Adipose tissue (tissue), 3 donors: ENCODE measurements around the gene RDH5. TPM values are rescaled to one million over a fixed set of nuclear protein-coding genes. Genes with fewer than 3 reads are reported as not detected.

Experiments
- H3K27ac ChIP-seq: one replicate; pipeline ENCODE4 v1.5.1; 2013; ENCODE audit warnings: low read depth, low read length
- WGBS, 3 donors: extraction: QIAGEN DNeasy Blood & Tissue Kit; methylation state at CpG; one replicate each; pipeline ENCODE4 v1.1.7; 2013; 5-methylcytosine and 5-hydroxymethylcytosine counted together
- polyA plus RNA-seq, 3 donors: library from polyadenylated mRNA; stranded (reverse); fragments of 200-250 nt; gene quantifications; one replicate each; pipeline ENCODE4 v1.2.3, GENCODE V29; 2013
- donor health status: healthy with polysubstance abuse.
- donor health status: Bipolar disorder and iron deficiency.
- donor health status: healthy.

The RDH5 gene
- polyA plus RNA-seq, 3 donors: 9.1 to 172 (median 48.9) TPM

DNA sequence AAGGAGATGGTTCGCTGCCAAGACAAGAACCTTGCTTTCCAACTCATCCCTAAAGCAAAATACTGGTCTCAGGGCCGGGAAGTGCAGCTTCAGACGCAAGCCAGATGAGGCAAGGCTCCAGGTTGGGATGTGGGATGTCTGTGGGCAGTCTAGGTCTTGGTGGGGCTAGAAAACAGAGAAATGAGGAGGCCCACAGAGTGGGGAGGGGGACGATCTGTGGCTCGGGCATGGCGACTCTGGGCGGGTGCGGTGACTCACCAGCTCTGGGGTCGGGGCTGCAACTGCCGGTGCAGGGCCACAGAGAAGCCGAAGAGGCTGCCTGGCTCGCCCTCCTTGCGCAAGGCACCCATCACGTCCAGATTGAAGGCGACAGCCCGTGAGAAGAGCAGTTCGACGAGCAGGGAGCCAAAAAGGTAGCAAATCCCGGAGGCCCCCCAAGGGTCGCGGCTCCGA lies 12.9 kb upstream of the RDH5 start:
- WGBS, 3 donors: 8 to 12% (median 9%) methylated on average over 19 to 22 of the region's 22 CpGs
- no peak overlapping the region for H3K27ac ChIP-seq

DNA sequence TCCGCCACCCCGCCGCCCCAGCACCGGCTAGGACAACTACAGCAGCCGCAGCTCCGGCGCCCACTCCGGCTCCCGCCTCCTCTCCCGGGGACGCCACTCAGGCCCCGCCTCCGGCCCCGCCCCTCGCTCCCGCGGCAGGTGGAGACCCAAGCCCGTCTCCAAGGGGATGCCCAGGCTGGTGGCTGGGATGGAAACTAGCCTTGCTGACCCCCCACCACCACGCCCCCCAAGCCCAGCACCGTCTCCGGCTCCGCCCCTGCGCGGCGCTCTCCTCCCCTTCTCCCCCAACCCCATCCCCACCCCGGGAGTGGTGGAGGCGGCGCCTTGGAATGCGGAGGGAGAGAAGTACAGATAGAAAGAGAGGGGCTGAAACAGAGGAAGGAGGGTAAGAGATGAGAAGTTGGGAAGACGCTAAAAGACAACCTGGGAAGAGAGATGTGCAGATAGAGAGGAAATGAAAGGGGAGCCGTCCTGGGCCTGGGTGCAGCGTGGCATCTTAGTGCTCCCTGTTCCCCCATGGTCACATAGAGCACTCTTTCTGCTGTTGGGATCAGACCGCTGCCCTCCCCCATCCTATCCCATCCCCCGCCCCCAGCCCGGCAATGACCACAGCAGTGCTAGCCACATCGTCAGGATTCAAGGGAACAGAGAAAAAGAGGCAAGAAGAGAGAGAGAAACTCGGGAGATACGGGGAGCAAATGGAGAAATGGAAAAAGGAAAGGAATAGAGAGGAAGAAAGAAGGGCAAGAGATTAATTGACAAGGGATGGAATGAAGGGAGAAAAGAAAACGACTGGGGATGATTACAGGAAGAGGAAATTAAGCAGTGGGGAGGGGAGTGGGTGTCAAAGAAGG lies 12.1 kb upstream of the RDH5 start, which contains the start of gene ITGA7:
Gene ITGA7, minus strand, starts transcription at position 64 of the 854 bp plus-strand sequence. CDS start 222 bp downstream, outside the sequence.
- H3K27ac ChIP-seq: no peak within 1 kb of the TSS
- whole genome bisulfite sequencing, 3 donors: 1 to 2% (median 1%) methylated on average over 29 to 39 of the region's 39 CpGs

DNA sequence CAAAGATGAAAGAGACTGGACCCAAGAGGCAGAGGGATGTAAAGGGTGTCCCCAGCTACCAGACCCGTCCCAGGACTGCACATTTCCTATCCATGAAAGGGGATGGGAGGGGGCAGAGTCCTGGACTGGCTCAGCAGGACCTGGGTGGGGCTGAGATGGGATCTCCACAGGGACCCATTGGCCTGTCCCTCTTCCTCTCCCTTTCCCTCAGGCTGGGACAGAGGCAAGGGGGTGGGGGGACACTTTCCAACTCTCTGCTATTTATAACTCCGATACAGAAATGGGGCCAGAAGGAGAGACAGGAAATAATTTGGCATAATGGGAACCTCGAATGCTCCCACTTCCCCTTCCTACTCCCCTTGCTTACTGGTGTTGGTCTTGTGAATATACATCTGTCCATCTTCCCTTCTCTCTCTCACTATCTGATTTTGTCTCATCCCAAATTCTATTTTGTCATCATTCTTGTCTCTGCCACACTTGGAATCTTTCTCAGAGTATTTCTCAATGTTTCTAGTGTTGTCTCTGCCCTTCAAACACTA lies 11.4 kb upstream of the RDH5 start:
- H3K27ac ChIP-seq: no peak overlapping the region

GRCh38 chr12:55711786-55712553 lies 8.2 kb upstream of the RDH5 start:
- WGBS, 3 donors: 40 to 70% (median 64%) methylated on average over 4 of the region's 4 CpGs

More for the DNA sequence above, 11.4 kb upstream of the RDH5 start:
- 3 to 24% (median 5%) methylated on average over 3 of the region's 3 CpGs for WGBS, 3 donors

DNA sequence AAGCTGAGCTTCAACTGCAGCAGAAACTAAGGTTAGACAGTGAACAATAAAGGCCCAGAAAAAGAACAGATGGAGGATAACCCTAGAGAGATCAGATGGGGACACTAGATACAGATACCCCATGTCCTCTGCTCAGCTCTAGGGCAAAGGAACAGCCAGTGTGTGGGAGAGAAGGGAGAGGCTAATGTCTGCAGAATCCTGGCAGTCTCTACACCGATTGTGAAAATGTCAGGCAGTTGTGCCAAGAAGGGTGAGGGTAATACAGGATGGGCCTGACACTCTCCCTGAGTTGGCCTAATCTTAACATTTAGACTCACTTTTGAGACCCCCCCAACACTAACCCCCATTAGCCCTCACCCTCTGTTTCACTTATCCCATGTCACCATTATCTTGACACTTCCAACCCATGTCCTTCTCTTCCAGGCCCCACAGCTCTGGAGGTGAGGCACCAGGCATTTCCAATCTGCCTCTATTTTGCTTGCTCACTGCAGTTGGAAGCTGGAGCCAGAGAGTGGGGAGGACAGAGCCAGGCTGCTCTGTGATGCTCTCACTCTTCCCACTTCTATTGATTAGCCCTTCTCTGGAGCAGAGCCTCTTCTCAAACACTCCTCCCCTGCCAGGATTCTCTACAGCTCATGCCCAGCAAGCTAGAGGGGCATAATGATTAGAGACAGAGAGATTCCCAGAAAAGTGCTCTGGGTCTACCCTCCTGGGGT lies 7.3 kb upstream of the RDH5 start:
- WGBS, 3 donors: 40 to 45% (median 41%) methylated on average over 1 of the region's 1 CpG
- H3K27ac ChIP-seq: no peak overlapping the region

More at GRCh38 chr12:55711786-55712553, 8.2 kb upstream of the RDH5 start:
- peak overlapping the region; percentile 64 for H3K27ac ChIP-seq

GRCh38 chr12:55713721-55714120 lies 6.5 kb upstream of the RDH5 start:
- 64 to 75% (median 68%) methylated on average over 2 of the region's 2 CpGs for WGBS, 3 donors
- H3K27ac ChIP-seq: no peak overlapping the region

- 56 to 71% (median 64%) methylated on average over 7 of the region's 7 CpGs for whole genome bisulfite sequencing, 3 donors
- H3K27ac ChIP-seq: peak overlapping the region; percentile 40
Observed at GRCh38 chr12:55715169-55715764, 4.9 kb upstream of the RDH5 start.

DNA sequence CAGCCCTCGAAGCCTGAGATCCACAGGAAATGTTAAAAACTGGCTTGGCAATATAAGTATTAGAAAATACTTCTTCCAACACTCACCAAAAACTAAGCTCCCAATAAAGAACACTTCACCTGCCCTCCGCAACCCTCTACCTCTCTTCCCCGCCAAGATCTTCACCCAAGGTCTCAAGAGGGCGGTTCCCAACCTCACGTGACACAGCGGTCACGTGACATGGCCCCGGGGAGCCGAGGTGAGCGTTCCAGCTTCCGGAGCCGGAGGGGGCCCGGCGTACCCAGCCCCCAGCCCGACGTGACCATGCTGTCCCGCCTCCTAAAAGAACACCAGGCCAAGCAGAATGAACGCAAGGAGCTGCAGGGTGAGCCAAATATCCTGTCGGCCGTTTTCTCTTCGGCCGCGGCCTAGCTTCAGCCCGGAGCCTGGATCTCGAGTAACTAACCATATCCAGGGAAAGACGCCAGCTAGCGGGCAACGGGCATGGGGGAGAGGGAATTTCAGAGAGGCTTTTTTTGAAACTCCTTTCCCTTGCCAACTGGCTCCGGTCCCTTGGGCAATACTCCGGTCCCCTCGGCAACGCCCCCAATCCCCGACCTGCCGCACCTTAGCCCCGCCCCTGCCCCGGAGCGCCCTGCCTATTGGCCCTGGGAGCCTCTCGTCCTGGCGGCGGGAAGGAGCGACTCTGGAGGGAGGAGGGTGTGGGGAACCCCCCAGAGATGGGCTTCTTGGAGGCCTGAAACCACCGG lies 4.2 kb upstream of the RDH5 start, which contains the start of gene BLOC1S1:
Gene BLOC1S1, plus strand, starts transcription at position 214 of the 749 bp plus-strand sequence. Its CDS starts 6 bp downstream, at position 220.
- 0 to 1% (median 0%) methylated on average over 39 to 42 of the region's 42 CpGs for WGBS, 3 donors
- peak within 1 kb of the TSS; percentile 57 for H3K27ac ChIP-seq

GRCh38 chr12:55716582-55716957 lies 3.6 kb upstream of the RDH5 start:
- 2 to 5% (median 4%) methylated on average over 13 of the region's 13 CpGs for WGBS, 3 donors
- peak overlapping the region; percentile 57 for H3K27ac ChIP-seq

DNA sequence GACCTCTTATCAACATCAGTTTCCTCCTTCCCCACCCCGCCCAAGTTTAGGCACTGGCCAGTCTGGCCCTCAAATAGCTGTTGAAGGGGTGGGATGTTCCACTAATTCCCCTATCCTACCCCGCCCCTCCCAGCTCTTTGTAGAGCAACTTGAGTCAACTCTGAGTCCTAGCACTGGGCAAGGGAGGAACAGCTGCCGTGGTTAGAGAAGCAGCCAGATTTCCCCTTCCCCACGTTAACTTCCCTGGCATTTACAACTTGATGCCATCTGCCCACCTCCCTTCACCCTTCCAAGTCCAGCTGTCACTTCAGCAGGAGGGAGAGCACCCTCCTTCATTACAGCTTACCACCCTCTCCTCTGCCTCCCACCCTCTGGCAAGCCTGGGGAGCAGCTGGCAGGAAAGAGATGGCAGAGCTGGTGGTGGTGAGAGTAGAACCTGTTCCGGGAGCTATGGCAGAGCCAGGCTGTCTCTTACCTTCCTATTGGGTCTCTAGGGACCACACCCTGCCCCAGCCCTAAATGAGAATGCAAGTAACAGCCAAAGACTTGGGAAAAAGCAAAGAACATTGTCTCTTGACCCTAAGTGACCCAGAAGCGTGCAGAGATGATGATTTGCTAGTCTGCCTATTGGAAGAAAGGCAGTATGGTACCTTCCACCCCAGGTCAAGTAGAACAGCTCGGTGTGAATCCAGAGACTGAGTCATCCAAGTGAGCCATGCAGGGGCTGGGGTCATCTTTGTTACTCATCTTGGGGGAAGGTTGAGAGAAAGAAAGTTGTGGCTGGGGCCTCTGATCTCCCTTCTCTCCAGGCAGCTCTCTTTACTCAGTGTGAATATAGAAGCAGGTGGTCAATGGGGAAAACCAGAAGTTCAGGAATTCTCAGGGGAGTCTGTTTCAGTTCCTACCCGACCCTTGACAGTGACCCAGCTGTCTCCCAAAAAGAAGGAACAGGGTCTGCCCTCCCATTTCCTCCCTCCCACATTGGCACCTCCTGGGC lies 2.9 kb upstream of the RDH5 start:
- H3K27ac ChIP-seq: peak overlapping the region; percentile 57
- WGBS, 3 donors: 32 to 54% (median 40%) methylated on average over 8 of the region's 8 CpGs

DNA sequence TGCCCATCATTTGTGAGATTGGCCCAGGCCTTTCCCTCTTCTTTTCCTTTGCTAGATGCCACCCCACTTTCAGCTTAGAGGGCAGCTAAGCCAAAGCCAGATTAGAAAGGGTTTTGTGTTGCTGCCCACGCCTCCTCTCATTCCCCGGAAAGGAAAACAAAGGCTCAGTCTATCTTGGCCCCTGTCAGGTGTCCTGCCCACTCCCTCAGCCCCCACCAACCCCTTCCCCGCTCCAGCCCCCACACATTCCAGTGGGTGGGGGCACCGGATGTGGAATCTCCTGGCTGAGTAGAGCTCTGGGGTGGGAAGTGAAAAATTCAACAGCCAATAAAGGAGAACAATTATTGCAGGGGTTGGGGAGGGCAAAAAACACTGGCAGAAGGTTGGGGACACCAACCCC lies 2.2 kb upstream of the RDH5 start:
- WGBS, 3 donors: 46 to 61% (median 48%) methylated on average over 4 of the region's 4 CpGs
- no peak overlapping the region for H3K27ac ChIP-seq

- no peak overlapping the region for H3K27ac ChIP-seq
- 56 to 64% (median 63%) methylated on average over 4 of the region's 4 CpGs for WGBS, 3 donors
Observed at GRCh38 chr12:55718624-55719275, 1.4 kb upstream of the RDH5 start.

- 68 to 79% (median 70%) methylated on average over 7 of the region's 7 CpGs for WGBS, 3 donors
- no peak overlapping the region for H3K27ac ChIP-seq
Observed at GRCh38 chr12:55719371-55719770, 822 bp upstream of the RDH5 start.

DNA sequence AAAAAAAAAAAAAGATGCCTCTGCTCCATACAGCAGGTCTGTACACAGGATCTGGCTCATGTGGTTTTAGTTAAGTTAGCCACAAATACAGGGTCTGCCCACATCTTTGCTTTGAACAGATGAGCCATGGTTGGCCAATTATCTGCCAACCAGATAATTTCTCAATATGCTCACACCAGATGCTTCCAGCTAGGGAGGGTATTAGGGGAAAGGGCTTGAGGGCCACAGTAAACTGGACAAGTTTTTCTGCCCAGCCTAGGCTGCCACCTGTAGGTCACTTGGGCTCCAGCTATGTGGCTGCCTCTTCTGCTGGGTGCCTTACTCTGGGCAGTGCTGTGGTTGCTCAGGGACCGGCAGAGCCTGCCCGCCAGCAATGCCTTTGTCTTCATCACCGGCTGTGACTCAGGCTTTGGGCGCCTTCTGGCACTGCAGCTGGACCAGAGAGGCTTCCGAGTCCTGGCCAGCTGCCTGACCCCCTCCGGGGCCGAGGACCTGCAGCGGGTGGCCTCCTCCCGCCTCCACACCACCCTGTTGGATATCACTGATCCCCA lies 776 bp downstream of the RDH5 start:
- WGBS, 3 donors: 17 to 43% (median 34%) methylated on average over 8 to 9 of the region's 9 CpGs
- H3K27ac ChIP-seq: no peak overlapping the region

DNA sequence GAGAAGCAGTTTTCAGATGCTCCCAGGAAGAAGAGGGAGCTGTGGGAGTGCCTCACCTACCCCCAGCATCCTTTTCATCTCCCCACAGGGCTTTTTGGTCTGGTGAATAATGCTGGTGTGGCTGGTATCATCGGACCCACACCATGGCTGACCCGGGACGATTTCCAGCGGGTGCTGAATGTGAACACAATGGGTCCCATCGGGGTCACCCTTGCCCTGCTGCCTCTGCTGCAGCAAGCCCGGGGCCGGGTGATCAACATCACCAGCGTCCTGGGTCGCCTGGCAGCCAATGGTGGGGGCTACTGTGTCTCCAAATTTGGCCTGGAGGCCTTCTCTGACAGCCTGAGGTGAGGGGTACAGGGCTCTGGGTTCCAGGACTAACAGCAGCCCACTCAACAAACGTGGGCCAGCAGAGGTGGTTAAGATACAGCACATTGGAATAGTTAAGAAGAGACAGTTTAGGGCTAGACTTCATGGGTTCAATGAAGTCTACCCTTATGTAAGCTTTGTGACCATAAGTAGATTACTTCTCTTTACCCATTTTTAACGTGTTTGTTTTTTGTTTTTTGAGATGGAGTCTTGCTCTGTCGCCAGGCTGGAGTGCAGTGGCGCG lies 1.5 kb downstream of the RDH5 start:
- 66 to 85% (median 69%) methylated on average over 14 of the region's 14 CpGs for WGBS, 3 donors
- no peak overlapping the region for H3K27ac ChIP-seq
